Stomach (tissue), 4 donors: ENCODE data around the gene SENP8.

Source experiments
- POLR2A ChIP-seq, 4 donors: fragments of 450-650 bp; IDR thresholded peaks; one replicate each; pipeline ENCODE4 v1.6.1; 2016; ENCODE audit warnings: antibody characterized with exemption in 4 of 4, control low read depth in 2 of 4, mild to moderate bottlenecking in 1 of 4, moderate library complexity in 1 of 4
- POLR2AphosphoS5 ChIP-seq, 3 donors: sonication (generic); formaldehyde crosslinking; IDR thresholded peaks; one replicate each; pipeline ENCODE4 v1.6.1; 2016; ENCODE audit warnings: antibody characterized with exemption in 3 of 3
- TF ChIP-seq, protein P1 (sequence below), 7 experiments: fragments of 450-650 bp in 4 of 7; fragments of 200-600 bp in 3 of 7; sonication (generic) in 3 of 7; IDR thresholded peaks; one replicate each; pipeline ENCODE4 v1.5.1; 2016 to 2019; ENCODE audit warnings: antibody characterized with exemption in 7 of 7, control low read depth in 2 of 7, mild to moderate bottlenecking in 1 of 7

DNA sequence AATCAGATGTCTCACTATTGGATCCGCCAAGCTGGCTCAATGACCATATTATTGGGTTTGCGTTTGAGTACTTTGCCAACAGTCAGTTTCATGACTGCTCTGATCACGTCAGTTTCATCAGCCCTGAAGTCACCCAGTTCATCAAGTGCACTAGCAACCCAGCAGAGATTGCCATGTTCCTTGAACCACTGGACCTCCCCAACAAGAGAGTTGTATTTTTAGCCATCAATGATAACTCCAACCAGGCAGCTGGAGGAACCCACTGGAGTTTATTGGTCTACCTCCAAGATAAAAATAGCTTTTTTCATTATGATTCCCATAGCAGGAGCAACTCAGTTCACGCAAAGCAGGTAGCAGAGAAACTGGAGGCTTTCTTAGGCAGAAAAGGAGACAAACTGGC lies 21.5 kb downstream of the SENP8 start:
- TF ChIP-seq, protein P1, sequence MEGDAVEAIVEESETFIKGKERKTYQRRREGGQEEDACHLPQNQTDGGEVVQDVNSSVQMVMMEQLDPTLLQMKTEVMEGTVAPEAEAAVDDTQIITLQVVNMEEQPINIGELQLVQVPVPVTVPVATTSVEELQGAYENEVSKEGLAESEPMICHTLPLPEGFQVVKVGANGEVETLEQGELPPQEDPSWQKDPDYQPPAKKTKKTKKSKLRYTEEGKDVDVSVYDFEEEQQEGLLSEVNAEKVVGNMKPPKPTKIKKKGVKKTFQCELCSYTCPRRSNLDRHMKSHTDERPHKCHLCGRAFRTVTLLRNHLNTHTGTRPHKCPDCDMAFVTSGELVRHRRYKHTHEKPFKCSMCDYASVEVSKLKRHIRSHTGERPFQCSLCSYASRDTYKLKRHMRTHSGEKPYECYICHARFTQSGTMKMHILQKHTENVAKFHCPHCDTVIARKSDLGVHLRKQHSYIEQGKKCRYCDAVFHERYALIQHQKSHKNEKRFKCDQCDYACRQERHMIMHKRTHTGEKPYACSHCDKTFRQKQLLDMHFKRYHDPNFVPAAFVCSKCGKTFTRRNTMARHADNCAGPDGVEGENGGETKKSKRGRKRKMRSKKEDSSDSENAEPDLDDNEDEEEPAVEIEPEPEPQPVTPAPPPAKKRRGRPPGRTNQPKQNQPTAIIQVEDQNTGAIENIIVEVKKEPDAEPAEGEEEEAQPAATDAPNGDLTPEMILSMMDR (IDR thresholded peaks at IDR 0.05) = no peak
- no peak for TF ChIP-seq POLR2A (IDR thresholded peaks at IDR 0.05)
- TF ChIP-seq POLR2AphosphoS5 (IDR thresholded peaks at IDR 0.05) = no peak
